CD4-positive, alpha-beta T cell treated with Interleukin-17A for 1 hour (primary cell): Measurements from ENCODE around the gene ATP8B3.

ENCODE experiments used
- DNase-seq: peaks from one replicate; pipeline ENCODE4 v3.0.0-alpha.2; 2020

Gene ATP8B3, protein sequence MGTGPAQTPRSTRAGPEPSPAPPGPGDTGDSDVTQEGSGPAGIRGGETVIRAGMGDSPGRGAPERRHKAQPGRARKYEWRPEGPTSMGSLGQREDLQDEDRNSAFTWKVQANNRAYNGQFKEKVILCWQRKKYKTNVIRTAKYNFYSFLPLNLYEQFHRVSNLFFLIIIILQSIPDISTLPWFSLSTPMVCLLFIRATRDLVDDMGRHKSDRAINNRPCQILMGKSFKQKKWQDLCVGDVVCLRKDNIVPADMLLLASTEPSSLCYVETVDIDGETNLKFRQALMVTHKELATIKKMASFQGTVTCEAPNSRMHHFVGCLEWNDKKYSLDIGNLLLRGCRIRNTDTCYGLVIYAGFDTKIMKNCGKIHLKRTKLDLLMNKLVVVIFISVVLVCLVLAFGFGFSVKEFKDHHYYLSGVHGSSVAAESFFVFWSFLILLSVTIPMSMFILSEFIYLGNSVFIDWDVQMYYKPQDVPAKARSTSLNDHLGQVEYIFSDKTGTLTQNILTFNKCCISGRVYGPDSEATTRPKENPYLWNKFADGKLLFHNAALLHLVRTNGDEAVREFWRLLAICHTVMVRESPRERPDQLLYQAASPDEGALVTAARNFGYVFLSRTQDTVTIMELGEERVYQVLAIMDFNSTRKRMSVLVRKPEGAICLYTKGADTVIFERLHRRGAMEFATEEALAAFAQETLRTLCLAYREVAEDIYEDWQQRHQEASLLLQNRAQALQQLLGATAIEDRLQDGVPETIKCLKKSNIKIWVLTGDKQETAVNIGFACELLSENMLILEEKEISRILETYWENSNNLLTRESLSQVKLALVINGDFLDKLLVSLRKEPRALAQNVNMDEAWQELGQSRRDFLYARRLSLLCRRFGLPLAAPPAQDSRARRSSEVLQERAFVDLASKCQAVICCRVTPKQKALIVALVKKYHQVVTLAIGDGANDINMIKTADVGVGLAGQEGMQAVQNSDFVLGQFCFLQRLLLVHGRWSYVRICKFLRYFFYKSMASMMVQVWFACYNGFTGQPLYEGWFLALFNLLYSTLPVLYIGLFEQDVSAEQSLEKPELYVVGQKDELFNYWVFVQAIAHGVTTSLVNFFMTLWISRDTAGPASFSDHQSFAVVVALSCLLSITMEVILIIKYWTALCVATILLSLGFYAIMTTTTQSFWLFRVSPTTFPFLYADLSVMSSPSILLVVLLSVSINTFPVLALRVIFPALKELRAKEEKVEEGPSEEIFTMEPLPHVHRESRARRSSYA (N-terminal part only)

GRCh38 chr19:1811942-1812425 lies at the start of gene ATP8B3:
ATP8B3 (minus strand) TSS chr19:1812276; CDS start chr19:1811736, 540 bp downstream.
- DNase-seq, result no peak

DNA sequence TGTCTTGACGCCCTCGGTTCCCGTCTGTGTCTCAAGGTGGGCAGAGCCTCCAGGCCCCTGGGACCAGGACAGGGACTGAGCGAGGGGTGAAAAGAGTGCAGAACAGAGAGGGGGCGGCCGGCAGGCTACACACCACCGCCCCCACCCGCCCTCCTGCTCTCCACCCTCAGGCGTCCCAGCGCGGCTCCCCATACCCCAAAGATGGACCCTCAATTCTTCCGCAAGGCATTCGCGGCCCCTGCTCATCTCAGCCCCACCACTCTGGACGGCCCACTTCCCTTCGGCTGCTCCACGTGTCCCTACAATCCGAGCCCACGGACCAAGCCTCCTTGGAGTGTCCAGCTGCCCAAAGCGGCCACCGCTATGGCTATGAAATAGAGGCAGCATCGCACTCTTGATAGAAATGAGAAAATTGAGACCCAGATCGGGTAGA lies 49.5 kb upstream of the ATP8B3 start:
- no peak for DNase-seq

GRCh38 chr19:1860821-1861598 lies 48.9 kb upstream of the ATP8B3 start:
- DNase-seq, result no peak

GRCh38 chr19:1860042-1860775 lies 48.1 kb upstream of the ATP8B3 start:
- DNase-seq, result peak; percentile 78

- DNase-seq, result no peak
These were observed 47.3 kb upstream of the ATP8B3 start for GRCh38 chr19:1859331-1859781.

DNA sequence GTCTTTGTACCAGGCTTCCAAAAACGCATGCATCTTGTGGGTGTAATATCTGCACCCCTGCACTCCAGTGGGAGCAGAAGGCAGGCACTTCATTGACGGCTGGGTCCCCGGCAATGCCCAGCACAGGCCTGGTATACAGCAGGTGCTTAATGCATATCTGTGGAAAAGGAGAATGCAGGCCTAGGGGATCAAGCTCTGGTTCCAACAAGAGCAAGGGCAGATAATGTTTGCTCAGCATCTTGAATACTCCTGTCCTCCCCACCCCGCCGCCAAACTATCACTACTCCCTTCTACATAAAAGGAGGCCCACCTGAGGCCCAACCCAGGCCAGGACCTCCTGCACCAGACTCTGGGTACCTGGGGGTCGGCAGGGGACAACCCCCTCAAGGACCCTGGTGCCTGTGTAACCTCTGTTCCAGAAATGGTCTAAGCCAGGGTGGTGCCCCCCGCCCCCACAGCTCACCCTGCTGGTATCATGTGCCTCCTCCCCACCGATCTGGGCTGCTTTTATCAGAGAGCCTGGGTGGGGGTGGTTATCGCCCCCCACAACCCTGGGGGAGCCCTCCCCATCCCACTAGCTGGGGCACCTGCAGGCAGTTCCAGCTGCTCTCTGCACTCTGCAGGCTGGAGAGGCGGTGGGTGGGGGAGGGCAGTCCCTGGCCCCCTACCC lies 46.5 kb upstream of the ATP8B3 start:
- DNase-seq, result no peak

GRCh38 chr19:1857648-1858326 lies 45.7 kb upstream of the ATP8B3 start:
- DNase-seq, result no peak

- DNase-seq, result peak; percentile 46
These were observed 44.9 kb upstream of the ATP8B3 start for GRCh38 chr19:1856698-1857603.

GRCh38 chr19:1856345-1856697 lies 44.2 kb upstream of the ATP8B3 start:
- DNase-seq, result no peak

DNA sequence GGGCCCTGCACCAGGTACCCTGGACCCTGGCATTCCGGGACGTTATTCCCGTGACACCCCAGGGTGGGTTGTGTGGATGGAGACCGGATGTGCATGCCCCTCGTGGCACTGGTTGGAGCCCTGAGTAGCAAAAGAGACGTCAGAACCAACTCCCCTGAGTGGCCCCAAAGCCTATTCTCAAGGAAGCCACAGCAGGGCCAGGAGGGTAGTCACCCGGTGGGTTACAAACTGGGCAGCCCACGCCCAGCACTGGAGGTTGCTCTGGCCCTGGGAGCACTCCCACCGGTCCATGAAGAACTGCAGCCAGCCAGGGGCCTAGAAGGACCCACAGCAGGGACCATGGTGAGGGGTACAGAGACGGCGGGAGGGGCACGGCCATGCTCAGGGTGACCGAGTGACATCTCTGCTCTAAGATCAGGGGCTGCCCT lies 43.8 kb upstream of the ATP8B3 start:
- DNase-seq, result peak; percentile 39

- peak; percentile 92 for DNase-seq
These were observed 43.2 kb upstream of the ATP8B3 start for GRCh38 chr19:1855040-1855827.

GRCh38 chr19:1854542-1855039 lies 42.5 kb upstream of the ATP8B3 start:
- no peak for DNase-seq

GRCh38 chr19:1854039-1854541 lies 42.0 kb upstream of the ATP8B3 start:
- DNase-seq, result no peak

DNA sequence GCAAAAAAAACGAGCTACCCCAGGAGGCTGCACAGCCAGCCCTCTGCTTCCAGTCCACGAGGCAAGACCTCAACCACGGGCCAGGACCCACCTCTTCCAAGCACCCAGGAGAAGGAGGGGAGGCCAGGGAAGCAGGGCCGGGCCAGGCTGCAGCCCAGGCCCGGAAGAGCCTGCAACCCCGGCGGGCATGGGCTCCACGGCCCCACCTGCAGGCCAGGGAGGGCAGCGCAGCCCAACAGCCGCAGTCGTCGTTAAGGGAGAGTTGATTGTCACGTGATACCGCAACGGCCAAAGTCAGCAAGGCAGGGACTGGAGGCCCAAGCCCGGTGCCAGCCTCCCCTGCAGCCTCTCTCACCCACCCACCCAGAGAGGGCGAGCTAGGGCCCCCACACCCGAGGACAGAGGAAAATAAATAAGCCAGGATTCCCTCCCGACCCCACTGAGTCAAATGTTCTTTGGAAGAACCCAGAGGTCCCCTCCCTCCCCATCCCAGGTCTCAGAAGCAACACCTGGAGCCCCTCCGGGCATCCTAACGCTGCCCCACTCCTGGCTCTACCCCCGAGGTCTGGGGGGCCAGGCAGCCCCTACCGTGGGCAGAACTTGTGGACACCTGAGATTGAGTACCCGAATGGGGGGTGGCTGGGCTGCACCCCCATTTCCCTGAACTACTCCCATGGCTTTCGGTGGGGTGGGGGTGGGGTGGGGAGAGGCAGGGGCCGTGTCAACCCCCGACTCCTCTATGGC lies 41.4 kb upstream of the ATP8B3 start:
- peak; percentile 85 for DNase-seq

- no peak for DNase-seq
These were observed 40.6 kb upstream of the ATP8B3 start for GRCh38 chr19:1852581-1853128.
